Measurements from ENCODE around the gene OR10AG1.

DNA sequence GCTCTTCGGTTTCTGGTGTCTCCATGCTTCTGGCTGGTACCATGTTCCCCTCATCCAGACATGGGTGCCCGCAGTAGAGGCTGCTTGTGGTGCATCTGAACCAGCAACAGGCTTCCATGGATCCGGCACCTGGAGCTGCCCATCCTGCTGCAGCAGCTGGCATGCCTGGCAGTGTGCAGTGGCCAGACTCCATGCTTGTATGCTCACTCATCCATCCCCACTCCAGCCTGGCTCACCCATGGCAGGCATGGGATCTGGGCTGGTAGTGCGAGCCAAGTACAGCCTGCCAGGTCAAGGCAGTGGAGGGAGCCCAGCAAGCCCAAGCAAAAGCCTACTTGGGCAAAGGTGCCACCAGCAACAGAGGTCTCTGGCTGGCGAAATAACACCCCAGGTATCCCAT is 49.2 kb downstream of the OR10AG1 start:
- TF ChIP-seq YY1 (IDR thresholded peaks at IDR 0.05; ENCODE audit: low read depth): no peak
- no peak for TF ChIP-seq RCOR1 (IDR thresholded peaks at IDR 0.05; ENCODE audit: low read length)
- no peak for TF ChIP-seq EP300 (IDR thresholded peaks at IDR 0.05; ENCODE audit: borderline replicate concordance in 1 of 2, low read depth in 1 of 2, low read length in 1 of 2)
- TF ChIP-seq, protein P1, sequence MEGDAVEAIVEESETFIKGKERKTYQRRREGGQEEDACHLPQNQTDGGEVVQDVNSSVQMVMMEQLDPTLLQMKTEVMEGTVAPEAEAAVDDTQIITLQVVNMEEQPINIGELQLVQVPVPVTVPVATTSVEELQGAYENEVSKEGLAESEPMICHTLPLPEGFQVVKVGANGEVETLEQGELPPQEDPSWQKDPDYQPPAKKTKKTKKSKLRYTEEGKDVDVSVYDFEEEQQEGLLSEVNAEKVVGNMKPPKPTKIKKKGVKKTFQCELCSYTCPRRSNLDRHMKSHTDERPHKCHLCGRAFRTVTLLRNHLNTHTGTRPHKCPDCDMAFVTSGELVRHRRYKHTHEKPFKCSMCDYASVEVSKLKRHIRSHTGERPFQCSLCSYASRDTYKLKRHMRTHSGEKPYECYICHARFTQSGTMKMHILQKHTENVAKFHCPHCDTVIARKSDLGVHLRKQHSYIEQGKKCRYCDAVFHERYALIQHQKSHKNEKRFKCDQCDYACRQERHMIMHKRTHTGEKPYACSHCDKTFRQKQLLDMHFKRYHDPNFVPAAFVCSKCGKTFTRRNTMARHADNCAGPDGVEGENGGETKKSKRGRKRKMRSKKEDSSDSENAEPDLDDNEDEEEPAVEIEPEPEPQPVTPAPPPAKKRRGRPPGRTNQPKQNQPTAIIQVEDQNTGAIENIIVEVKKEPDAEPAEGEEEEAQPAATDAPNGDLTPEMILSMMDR (IDR thresholded peaks at IDR 0.05): no peak
- TF ChIP-seq ZBTB33 (IDR thresholded peaks at IDR 0.05; ENCODE audit: borderline replicate concordance, low read depth): no peak
